ENCODE data around the gene CDCP1. TPM values are rescaled to one million over a fixed set of nuclear protein-coding genes. Genes with fewer than 3 reads are reported as not detected.

CDCP1 gene
- total RNA-seq, 1 experiment from 2014 or later, result 0.78 TPM

DNA sequence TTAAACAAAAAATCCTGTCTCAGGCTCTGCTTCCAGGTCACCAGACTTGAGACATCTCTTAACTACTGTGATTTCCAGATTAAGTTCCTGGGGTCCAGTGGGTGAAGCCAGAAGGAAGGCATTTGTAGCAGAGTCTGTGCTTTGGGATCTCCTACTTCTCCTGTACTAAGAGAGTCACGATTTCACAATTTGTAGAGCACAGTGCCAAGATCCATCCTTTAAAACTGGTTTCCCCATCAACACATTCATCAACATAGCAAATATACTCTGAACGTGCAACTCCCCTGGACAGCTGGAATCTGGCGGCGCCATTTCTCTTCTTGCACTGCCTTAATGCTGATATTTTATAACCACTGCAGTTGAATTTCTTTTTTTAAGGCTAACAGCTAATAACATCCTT, 33.2 kb downstream of the CDCP1 start:
- DNase-seq (ENCODE audit: low spot score), result no peak

DNA sequence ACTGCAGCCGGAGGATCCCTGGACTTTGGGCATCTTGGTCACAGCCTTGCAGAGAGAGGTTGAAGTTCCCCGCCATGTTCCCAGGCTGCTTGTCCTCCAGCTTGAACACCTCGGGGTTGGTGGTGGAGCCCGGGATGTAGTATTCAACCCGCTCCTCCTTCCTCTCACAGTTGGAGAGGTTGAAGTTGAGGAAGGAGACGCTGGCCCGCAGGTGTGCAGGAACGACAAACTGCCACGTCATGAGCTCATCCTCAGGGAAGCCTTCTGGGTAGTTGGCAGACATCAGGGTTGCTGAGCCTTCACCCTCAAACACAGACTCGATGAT, 35.7 kb downstream of the CDCP1 start:
- DNase-seq (ENCODE audit: low spot score), result no peak

DNA sequence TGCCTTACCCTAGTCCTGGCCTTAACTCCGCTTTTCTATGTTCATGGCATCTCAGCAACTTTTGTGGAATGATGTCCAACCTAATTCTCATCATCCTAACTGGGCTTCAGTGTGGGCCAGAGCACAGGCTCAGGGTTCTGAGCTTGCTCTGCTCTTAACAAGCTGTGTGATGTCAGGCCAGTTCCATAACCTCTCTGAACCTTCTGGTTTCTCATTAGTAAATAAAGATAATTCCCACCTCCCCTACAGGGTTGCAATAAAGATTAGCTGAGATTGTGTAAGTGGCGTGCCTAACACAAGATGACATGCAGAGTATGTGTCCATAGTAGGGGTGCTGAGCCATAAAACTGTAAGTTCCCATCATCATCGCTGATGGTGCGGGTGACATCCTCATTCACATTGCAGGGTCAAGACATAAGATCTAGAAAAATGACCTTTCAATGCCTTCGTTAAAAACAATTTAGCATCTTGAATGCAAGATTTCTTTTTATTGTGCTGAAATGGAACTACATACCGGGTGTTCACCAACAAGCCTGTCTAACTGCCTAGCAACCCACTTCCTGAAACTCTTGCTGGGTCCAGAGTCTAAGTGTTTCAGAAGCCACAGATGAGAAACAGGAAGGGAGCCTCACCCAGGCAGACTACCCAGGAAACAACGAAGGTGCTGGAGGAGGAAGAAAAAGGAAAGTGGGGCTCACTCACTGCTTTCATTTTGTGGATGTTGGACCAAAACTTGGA, 36.2 kb downstream of the CDCP1 start:
- DNase-seq (ENCODE audit: low spot score), result peak; percentile 57

DNA sequence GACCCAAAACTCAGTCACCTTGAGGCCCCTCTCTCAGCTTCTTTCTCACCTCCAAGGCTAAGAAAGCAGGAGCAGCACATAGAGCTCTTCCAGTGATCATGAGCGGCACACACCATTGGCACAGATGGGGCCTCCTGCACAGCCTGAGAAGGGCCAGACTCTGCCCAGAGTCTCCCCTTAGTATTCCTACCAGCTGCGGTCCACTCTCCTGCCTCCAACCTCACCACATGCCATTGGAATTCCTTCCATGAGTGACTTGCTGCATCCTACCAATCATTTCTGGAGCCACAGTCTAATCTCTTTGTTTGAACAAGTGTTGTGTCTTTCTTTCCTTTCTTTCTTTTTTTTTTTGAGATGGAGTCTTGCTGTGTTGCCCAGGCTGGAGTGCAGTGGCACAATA, 39.3 kb downstream of the CDCP1 start:
- no peak for DNase-seq (ENCODE audit: low spot score)

DNA sequence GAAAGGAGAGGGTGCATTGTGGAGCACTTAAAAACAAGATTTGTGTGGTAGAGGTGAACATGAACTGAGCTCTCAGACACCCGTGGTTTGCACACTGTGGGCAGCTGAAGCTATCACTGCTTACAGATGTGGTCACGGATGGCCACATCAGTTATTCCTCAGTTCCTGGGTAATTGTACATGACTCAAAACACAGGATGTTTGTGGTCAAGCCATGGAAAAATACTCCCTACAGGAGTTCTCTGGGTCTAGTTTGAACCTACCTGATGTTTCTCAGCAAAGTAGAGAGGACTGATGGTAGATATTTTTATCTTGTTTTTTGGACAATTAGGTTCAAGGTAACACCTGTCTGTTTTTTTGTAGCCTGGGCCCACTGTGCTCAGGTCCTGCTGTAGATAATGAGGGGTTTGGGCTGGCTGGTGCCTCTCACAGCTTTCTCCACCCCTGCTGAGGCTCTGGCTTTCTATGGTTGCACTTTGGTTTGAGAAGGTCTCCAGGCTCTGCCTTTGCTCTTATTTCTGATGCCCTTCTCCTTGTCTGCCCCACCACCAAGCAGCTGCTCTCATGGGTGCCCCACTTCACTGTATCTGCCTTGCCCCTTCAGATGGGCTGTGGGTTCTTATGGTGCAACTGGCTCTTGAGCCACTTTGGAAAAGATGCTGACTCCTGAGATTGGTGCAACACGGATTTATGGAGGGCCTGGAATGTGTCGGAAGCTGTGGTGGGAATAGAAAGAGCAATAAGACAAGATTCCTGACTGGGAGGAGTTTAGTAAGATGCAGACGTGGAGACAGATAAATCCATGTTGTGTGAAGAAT, 40.1 kb downstream of the CDCP1 start:
- DNase-seq (ENCODE audit: low spot score), result peak; percentile 96

DNA sequence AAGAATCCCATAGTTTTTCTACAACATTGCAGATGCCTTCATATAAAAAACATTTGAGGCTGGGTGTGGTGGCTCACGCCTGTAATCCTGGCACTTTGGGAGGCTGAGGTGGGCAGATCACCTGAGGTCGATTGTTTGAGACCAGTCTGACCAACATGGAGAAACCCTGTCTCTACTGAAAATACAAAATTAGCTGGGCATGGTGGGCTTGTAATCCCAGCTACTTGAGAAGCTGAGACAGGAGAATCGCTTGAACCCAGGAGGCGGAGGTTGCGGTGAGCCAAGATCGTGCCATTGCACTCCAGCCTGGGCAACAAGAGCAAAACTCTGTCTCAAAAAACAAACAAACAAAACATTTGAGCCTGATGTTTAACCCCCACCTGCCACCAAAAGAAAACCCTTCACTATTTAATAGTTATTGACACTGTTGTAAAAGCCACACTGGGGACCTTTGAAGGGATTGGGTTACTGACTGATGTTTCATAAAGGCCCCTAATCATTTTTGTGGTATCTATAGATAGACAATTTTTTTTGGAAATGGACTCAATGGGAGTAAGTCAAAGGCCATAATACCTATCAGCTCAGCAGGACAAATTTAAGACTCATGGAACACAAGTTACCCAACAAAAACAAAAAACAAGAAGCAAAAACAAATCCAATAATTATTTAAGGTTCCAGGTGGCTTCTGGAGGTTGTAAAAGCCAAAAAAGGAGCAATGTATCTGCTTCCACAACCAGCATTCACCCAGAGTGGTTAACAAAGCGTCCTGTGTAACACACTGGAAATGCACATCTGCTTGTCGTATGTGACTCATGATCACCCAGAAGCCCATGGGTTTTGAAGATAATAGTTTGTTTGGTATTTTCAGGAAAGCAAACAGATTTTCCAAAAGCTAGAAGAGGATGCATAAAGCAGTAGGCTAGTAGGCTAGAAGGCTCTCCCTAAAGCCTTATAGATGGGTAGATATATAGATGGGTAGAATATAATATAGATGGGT, 41.2 kb downstream of the CDCP1 start:
- peak; percentile 42 for DNase-seq (ENCODE audit: low spot score)

DNA sequence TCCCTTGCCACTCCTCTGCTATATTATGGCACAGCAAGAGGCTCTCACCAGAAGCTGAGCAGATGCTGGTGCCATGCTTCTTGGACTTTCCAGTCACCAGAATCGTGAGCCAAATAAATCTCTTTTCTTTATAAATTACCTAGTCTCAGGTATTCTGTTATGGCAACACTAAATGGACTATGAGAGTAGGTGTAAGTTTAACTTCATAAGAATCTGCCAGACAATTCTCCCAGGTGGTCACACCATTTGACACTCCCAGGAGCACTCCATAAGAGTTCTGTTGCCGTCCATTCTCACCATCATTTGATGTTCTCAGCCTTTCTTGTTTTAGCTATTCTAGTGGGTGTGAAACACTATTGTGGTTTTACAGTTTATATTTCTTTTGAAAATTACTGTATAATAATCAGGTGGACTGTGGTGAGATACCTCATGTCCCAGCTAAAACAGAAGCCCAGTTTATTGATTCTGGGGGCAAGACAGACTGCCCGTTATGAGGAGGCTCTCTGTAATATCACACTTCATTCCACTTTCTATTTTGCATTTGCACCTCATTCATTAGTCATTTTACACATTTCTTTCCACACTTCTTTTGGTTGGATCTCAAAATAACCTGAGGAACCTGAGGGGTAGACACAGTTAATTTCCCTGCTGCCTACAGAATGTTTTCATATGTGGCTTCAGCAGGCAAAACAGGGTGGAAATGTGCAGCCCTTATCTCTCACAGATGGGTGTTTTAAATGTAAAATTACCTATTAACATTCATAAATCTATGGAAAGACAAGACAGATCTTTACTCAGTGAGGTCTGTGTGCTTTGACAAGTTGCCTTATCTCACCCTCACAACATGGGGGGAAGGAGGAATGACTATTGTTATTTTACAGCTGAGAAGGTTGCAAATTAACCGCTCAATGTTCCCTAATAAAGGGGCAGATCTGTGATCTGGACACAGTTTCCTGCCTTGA, 42.1 kb downstream of the CDCP1 start:
- DNase-seq (ENCODE audit: low spot score), result no peak

DNA sequence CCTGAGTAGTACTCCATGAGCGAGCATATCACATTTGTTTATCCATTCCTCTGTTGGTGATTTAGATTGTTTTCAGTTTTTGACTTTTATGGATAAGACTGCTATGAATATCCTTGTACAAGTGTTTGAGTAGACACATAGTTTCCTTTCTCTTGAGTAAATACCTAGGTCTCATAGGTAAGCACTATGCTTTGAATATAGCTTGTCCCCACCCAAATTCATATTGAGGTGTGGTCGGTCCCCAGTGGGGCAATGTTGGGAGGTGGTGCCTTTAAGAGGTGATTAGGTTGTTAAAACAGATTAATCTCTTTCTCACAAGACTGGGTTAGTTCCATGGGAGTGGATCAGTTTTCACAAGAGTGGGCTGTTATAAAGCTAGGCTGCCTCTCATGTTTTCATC, 42.8 kb downstream of the CDCP1 start:
- no peak for DNase-seq (ENCODE audit: low spot score)

DNA sequence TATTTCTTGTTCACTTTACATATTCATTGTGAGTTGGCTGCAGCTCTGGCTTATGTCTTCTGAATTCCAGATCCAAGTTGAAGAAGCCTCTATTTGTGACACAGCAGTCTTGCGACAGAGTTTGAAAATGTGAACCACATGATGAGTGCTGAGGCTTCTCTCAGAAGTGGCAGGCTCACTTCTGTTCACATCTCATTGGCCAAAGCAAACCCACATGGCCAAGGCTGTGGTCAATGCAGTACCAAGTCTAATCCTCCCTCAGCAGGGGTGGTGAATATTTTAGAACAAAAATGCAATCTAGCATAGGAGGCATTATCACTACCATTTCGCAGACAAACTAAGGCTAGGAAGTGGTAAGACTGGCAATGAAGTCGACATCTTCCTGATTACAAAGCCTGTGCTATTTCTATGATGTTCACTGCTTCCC, 45.2 kb downstream of the CDCP1 start:
- DNase-seq (ENCODE audit: low spot score), result peak; percentile 74

DNA sequence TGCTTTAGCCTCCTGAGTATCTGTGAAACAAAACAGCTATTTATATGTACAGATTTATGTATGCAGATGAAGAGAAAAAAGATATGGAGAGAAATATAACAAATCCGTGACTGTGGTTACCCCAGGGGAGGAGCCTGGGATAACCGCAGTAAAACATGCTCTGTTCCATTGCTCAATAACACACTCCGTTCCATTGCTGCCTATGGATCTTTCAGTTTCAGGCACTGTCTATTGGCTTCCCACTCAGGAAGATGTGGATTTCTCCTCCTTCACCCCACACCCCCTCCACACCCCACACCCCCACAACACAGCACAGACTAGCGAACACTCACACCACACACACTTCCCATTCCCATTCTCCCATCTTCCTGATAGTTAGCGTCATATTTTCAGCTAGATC, 47.9 kb downstream of the CDCP1 start:
- DNase-seq (ENCODE audit: low spot score), result no peak

DNA sequence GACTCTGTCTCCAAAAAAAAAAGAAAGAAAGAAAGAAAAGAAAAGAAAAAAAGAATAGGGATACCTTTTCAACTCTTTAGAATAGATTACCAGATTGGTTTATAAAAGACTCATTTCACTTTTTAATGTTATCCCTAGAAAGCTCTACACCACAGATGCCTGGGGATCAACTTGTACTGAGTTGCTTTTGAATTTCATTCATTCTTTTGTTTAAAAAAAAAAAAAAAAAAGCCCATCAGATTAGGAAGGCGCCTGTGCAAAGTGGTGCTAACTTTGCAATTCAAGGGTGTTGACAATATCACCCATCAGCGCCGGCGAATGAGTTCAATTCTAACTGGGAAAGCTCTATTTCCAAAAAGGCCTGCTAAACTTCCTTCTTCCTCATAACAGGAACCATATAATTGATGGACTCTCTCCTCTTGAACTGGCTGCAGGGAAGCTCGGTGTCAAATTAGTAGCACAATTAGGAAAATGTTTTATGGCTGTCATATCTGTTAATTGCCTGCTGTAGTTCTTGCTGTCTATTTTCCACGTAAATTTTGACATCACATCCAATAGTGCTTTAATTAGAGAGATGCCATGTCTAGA, 48.8 kb downstream of the CDCP1 start:
- DNase-seq (ENCODE audit: low spot score), result no peak

DNA sequence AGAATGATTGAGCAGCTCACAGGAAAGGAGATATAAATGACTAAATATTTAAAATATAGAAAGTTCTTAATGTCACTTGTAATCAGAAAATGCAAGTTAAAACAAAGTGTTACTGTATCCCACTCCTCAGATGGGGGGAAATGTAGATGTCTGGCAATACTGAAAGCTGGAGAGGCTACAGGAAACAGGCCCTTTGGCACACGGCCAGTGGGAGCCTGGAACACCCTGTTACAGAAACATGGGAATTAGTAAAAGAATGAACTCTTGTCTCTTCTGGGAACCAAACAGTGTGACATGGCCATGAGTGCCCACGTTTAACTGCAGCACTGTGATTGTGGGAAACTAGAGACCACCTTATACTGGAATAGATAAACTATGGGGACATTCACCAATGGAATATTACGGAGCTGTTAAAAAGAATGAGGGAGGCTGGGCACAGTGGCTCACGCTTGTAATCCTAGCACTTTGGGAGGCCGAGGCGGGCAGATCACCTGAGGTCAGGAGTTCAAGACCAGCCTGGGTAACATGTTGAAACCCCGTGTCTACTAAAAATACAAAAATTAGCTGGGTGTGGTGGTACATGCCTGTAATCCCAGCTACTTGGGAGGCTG, 50.2 kb downstream of the CDCP1 start:
- DNase-seq (ENCODE audit: low spot score), result peak; percentile 22

DNA sequence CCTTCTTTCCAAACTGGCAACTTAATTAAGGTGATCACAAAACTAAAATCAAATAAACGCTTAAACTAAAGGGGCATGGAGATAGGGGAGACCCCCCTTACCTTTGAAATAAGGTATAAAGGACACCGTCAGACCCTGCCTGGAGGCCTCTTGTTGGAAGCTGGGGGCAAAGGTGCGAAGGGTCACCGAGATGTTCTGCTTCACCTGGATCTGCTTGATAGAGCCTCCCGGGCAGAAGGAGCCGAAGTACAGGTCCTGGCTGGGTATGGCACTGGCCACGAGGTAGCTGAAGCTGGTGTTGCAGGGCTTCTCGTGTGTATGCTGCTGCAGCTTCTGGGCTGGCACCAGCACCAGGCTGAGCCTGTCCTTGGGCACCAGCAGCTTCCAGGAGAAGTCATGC, 53.0 kb downstream of the CDCP1 start:
- no peak for DNase-seq (ENCODE audit: low spot score)

DNA sequence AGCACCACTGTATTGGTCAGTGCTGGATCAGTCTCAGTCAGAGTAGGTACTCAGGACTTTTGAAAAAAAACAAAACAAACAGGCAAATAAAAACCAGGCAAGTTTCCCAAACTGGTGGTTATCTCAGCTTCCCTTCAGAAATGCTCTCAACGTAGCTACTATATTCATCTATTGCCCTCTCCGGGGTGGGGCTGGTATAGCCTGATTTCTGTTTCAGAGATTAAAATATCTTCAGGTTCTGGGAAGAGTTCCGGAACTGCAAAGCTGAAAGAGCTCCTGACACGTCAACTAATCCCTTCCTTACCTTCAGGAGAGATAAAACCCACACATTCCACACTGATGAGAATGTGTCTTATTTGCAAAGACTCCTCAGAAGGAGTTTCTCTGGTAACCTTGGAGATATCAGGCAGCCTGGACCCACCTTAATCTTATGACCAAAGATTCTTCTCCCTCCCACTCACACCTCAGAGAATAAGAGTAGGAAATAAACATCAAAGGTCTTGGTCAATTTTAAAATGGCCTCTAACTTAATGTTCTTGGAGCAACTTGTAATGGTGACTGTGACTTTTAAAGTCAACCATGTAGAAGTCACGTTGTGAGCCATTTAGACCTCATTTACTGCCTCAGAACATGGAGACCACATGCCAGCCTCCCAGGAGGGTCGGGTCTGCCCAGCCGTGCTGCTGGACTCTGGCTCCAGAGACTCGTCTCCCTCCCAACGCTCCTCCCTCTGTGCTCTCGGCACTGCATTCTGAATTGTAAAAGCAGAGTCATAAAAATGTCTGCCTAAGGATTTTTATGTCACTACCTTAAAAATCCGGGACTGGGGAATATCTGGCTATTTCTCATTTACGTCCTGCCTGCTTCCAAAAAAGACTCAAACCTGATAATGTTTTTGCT, 53.8 kb downstream of the CDCP1 start:
- peak; percentile 97 for DNase-seq (ENCODE audit: low spot score)

DNA sequence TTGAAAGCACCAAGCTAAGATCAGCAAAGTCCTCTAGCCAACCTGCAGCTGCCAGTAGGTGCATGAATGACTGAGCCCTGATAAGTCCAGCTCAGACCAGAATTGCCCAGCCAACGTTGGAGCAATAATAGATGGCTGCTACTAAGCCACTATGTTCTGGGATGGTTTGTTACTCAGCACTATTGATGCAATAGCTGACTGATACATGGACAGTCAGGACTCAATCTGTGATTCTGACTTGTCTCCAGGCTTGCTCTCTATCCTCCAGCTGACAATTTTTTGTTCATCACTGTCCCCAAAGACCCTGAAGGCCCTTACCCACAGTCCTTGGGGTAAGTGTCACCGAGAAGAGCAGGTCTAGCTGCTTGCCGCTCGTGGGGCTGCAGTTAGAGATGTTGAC, 55.3 kb downstream of the CDCP1 start:
- DNase-seq (ENCODE audit: low spot score), result no peak

DNA sequence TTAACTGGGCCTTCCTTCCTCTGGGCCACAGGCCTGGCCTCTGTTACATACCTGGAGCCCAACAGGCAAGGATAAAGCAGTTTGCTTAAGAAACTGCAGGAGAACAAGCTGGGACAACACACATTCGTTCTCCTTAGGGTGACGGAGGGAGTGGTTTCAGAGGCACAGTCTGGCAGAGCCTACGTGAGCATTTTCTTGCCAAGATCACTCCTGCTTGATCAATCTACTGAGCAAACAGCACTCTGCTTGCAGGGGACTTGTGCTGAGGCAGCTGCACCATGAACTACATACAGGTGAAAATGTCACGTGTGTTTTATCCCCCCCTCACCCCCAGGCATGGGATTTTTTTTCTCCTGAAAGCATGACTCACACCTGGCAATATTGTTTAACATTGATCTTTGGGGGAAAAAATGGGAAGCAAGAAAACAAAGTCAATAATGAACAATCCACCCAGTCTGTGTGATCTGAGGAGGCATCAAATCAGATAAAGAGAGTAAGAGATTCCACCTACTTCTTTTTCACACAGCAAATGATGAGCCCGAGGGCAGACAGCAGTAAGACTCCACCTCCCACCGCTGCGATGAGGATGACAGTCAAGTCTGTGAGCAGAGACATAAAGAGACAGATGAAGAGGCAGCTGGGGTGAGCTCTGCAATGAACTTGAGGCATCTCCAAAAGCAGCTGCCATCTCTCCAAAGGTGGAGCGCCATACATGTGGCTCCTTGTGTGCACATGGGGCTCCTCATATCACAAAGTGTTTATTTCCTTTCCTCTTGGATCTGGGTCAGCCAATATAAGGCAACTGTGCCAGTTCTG, 57.4 kb downstream of the CDCP1 start:
- DNase-seq (ENCODE audit: low spot score), result no peak

DNA sequence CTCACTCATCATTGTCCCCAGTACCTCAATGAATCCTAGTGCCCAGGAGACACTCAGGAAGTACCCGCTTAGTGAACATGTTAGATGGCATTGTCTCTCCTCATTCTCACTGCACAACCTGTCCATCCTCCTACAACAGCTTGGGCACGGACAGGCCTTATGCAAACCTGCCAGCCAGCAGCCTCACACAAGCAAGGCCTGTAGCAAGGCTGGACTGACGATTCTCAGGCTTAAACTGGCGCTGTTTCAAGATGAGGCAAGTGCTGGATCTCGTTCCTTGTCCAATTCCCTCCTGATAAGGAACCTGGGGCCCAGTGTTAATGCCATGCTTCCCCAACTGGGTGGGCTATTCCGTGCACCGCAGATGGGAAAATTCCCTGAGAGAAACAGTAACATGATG, 59.0 kb downstream of the CDCP1 start:
- no peak for DNase-seq (ENCODE audit: low spot score)
